NAMALWA (cell line): ENCODE data around the gene ATL2.
"Not testable (repeated sequence)": the region's sequence is repeated elsewhere in the genome, so short reads cannot be mapped to it uniquely, and the experiment has no call there.

Experiments used
- DNase-seq: peaks from one replicate; pipeline ENCODE4 v3.0.0-alpha.2; 2015; ENCODE audit warnings: low spot score

Gene ATL2

DNA sequence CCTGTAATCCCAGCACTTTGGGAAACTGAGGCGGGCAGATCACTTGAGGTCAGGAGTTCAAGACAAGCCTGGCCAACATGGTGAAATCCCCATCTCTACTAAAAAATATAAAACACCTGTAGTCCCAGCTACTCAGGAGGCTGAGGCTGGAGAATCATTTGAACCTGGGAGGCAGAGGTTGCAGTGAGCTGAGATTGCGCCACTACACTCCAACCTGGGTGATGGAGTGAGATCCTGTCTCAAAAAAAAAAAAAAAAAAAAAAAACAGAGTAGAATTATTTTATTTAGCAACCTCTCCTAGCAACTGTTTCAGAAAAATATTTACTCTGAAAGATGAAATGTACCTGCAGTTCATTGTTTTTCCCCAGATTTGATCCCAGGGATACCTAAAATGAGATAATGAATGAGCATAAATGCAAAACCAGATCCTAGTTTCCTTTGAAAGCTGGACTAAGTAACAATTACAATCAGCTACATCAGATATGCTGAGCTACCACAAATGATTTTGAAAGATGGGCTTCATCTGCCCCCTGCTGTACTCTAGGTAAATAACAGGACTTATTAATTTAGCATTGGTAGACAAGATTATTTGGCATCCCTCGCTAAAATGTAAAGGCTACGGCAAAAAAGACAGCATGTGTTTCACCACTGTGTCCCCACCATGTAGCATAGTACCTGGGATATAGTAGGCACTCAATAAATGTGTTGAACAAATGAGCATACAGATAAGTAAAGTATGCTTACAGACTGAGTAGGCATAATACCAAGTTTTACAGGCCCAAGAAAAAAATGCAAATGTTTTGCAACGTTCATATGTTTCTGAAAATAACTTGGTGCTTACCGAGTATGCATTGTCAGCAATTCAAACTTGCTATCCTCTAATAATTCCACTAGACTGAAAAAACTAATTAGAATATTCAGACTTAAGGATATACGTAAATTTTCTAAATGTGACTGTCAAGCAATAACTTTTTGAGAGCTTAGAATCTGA is 102.5 kb downstream of the ATL2 start:
- DNase-seq, result peak; percentile 81

DNA sequence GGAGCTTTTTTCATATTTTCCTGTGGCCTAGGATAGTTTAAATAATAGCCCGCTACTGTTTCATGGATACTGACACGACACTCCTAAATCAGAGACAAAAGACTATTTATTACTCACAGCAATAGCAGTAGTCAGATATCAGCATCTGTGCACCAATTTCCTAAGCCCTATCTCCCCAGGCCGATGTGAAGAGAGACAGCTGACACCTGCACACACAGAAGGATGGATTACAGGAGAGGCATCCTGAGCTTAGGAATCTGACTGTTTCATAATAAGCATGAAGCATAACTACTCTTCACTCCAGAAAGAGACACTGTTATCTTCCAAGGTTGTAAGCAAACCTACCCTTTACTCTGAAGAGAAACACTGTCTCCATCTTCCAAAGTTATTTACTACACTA is 105.4 kb downstream of the ATL2 start:
- DNase-seq, result no peak

- DNase-seq, result no peak
Observed at GRCh38 chr2:38269421-38269820, 107.7 kb downstream of the ATL2 start.

- DNase-seq, result no peak
Observed at GRCh38 chr2:38268691-38269327, 108.3 kb downstream of the ATL2 start.

GRCh38 chr2:38268001-38268400 is 109.1 kb downstream of the ATL2 start:
- DNase-seq, result no peak

GRCh38 chr2:38267270-38267925 is 109.7 kb downstream of the ATL2 start:
- no peak for DNase-seq

- no peak for DNase-seq
Observed at GRCh38 chr2:38266382-38267061, 110.6 kb downstream of the ATL2 start.

DNA sequence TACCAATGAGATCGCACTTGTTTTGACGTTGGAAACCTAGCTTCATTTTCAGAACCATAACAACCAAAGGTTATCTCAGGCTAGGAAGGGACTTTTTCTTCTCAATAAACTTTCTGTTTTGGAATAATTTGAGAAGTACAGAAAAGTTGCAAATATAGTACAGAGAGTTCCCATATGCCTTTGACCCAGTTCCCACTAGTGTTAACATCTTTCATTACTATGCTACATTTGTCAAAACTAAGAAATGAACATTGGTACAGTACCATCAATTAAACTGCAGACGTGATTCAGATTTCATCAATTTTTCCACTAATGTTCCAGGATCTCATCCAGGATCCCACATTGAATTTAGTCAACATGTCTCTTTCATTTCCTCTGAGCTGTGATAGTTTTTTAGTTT is 111.6 kb downstream of the ATL2 start:
- DNase-seq, result no peak

GRCh38 chr2:38264396-38265221 is 112.5 kb downstream of the ATL2 start:
- no peak for DNase-seq

GRCh38 chr2:38263293-38263692 is 113.8 kb downstream of the ATL2 start:
- DNase-seq, result no peak

- DNase-seq, result no peak
Observed at GRCh38 chr2:38262069-38262871, 114.8 kb downstream of the ATL2 start.

DNA sequence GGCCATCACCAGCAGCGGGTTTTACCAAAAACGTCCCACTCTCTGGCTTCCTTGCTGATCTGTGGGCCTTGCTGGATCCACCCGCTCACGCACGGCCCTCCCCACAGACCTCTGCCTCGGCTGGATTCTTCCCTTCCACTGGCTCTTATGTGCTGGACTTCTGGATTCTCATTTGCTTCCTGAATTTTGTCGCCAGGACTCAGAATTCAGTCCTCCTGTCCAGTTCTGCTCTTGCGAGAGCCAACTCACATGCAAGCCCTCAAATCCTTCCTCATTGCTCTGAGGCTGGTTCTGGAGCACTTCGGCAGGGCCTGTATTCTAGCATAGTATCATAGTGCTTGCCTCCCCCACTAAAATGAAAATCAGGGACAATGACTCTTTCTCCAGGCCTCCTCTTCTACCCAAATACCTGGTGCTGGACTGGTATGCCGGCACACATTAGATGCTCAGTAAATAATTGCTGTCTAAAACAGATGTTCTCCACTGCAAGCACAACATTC is 115.5 kb downstream of the ATL2 start:
- no peak for DNase-seq

DNA sequence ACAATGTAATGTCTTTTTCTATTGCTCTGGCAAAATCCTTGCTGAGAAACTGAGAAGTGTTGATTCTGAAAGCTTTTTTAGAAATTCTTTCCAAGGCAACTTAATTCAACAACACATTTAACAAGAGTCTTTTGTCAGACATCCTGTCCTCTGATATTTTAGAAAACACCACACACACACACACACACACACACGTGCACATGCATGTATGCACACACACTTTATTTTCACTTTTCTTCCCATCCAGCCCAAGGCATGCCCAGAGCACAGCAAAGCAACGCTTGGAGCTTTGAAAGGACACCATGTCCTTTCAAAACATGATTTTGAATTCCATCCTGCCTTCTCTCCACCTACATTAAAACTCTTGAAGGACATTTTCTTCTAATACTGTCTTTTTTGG is 116.1 kb downstream of the ATL2 start:
- DNase-seq, result no peak

DNA sequence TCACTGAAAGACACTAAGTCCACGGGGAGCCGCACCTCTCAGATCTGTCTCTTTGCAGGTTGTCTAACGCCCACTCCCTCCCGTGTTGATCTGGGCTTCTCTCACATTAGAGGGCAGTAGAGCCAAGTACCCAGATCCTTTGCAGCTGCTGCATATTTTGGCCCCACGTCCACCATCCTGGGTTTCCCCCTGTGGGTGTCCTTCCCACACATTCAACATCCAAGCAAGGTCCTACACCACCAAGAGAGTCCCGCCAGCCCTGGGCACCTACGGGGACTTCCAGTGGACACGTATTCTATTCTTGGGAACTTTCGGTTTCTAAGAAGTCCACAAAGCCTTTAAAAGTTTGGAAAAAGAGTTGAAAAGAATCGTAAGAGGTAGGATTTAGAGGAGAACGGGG is 116.6 kb downstream of the ATL2 start:
- no peak for DNase-seq

DNA sequence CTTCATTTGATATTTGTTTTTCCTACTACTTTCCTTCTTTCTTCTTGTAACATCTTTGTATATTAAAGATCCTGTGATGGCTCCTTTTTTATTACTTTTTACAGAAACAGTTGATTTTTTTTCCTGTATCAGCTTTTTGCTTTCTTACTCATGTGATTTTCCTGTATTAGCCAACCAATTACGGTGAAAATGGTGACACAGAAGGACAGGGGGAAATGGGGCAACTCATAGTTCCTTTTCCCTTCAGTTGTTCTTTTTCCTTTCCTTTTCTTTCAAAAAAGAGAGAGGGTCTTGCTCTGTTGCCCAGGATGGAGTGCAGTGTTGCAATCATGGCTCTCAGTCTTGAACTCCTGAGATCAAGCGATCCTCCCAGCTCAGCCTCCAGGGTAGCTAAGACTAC is 117.8 kb downstream of the ATL2 start:
- DNase-seq, result no peak

GRCh38 chr2:38257680-38258079 is 119.4 kb downstream of the ATL2 start:
- DNase-seq, result not testable (repeated sequence)

DNA sequence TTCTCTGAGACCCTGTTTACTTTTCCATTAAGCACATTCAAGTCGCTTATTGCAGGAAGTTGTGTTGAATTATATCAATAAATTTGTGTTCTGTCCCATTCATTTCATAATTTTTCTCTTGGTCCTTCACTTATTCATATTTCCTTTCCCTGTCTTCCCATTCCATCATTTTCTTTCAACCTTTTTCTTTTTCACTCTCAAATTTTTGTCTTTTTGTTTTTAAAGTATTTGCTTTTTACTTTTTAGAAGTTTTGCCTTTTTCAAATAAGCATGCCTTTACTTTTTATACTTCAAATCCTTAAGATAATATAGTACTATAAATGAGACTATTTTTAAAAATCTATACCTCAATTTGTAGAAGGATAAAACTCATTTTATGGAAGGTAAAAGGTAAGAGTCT is 120.5 kb downstream of the ATL2 start:
- no peak for DNase-seq

- DNase-seq, result no peak
Observed at GRCh38 chr2:38255211-38255610, 121.9 kb downstream of the ATL2 start.

GRCh38 chr2:38254796-38255195 is 122.3 kb downstream of the ATL2 start:
- no peak for DNase-seq

- DNase-seq, result no peak
Observed at GRCh38 chr2:38251940-38252339, 125.1 kb downstream of the ATL2 start.
